Ishikawa (cell line): Measurements from ENCODE around the gene NR2F2.

Source experiments
- CEBPB ChIP-seq: IDR thresholded peaks from 2 replicates; pipeline ENCODE4 v1.6.1; 2012
- CREB1 ChIP-seq: IDR thresholded peaks from 2 replicates; pipeline ENCODE4 v1.6.1; 2012; ENCODE audit warnings: low read depth
- EGR1 ChIP-seq: IDR thresholded peaks from 2 replicates; pipeline ENCODE4 v1.6.1; 2012
- EP300 ChIP-seq: IDR thresholded peaks from 2 replicates; pipeline ENCODE4 v1.6.1; 2012; ENCODE audit warnings: borderline replicate concordance
- FOXM1 ChIP-seq: IDR thresholded peaks from 2 replicates; pipeline ENCODE4 v1.6.1; 2012; ENCODE audit warnings: low read depth, borderline replicate concordance
- MAX ChIP-seq: IDR thresholded peaks from 2 replicates; pipeline ENCODE4 v1.6.1; 2012
- NFIC ChIP-seq: IDR thresholded peaks from 2 replicates; pipeline ENCODE4 v1.6.1; 2012
- RAD21 ChIP-seq: IDR thresholded peaks from 2 replicates; pipeline ENCODE4 v1.6.1; 2012; ENCODE audit warnings: low read depth
- REST ChIP-seq: IDR thresholded peaks from 2 replicates; pipeline ENCODE4 v1.6.1; 2012; ENCODE audit warnings: low read depth, mild to moderate bottlenecking
- TAF1 ChIP-seq: IDR thresholded peaks from 2 replicates; pipeline ENCODE4 v1.6.1; 2012; ENCODE audit warnings: low read depth, mild to moderate bottlenecking
- TCF12 ChIP-seq: IDR thresholded peaks from 2 replicates; pipeline ENCODE4 v1.6.1; 2012; ENCODE audit warnings: low read depth
- TEAD4 ChIP-seq: IDR thresholded peaks from 2 replicates; pipeline ENCODE4 v1.6.1; 2012
- YY1 ChIP-seq: IDR thresholded peaks from 2 replicates; pipeline ENCODE4 v1.6.1; 2012; ENCODE audit warnings: low read depth
- ZBTB7A ChIP-seq: IDR thresholded peaks from 2 replicates; pipeline ENCODE4 v1.6.1; 2012; ENCODE audit warnings: low read depth
- TF ChIP-seq, protein P1 (sequence below): IDR thresholded peaks from 2 replicates; pipeline ENCODE4 v1.6.1; 2012

NR2F2 gene

DNA sequence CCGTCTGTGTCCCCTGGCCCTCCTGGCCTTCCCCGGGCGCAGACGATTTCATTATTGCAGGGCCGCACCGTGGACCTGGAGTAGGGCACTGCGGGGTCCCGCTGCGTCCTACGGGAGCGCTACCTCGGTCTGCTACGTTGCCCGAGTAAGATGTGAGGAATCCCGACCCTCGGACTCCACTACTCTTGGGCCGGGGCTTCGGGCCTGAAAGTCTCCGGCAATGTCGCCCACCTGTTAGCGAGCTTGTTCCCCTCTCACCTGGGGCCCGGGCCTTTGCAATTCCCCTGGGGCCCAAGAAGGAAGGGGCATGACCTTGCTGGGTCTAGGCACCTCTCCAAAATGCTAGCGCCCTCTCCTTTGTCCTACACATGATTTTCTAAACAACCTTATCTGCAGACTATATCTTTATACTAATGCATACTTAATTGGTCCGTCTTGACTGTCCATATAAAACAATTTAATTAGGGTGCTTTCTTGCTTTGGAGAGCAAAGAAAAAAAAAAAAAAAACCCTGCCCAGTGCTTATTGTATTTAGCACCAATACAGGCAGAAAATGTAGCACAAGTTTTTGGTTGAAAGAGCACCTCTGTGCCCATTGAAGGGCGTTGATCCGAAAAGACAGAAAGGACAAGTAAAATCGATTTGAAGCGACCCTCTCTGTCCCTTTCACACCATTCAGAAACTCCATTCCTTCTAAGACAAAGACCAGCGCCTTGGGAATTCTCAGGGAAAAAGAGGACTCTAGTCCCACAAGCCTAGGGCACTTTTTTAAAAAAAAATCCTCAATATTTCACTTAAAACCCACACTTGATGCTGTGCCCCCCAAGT, 7.0 kb upstream of the NR2F2 start:
- TF ChIP-seq REST (no peak), EGR1 (no peak), CEBPB (no peak), TCF12 (no peak), FOXM1 (no peak), YY1 (no peak), EP300 (no peak), CREB1 (no peak)
- TF ChIP-seq, protein P1, sequence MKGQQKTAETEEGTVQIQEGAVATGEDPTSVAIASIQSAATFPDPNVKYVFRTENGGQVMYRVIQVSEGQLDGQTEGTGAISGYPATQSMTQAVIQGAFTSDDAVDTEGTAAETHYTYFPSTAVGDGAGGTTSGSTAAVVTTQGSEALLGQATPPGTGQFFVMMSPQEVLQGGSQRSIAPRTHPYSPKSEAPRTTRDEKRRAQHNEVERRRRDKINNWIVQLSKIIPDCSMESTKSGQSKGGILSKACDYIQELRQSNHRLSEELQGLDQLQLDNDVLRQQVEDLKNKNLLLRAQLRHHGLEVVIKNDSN = no peak

- no peak for TF ChIP-seq FOXM1
- TF ChIP-seq, protein P1 = no peak
- no peak for TF ChIP-seq MAX
- TF ChIP-seq RAD21 = no peak
- TF ChIP-seq YY1 = no peak
- no peak for TF ChIP-seq TCF12
- no peak for TF ChIP-seq REST
- TF ChIP-seq CREB1 = no peak
- no peak for TF ChIP-seq CEBPB
- no peak for TF ChIP-seq EGR1
- no peak for TF ChIP-seq NFIC
- TF ChIP-seq ZBTB7A = no peak
- no peak for TF ChIP-seq TAF1
- no peak for TF ChIP-seq EP300
- TF ChIP-seq TEAD4 = no peak
Measured at GRCh38 chr15:96324192-96324895, 6.2 kb upstream of the NR2F2 start.

GRCh38 chr15:96324940-96325540, 5.5 kb upstream of the NR2F2 start:
- TF ChIP-seq CEBPB (no peak), YY1 (no peak), MAX (no peak)
- TF ChIP-seq, protein P1 = no peak

DNA sequence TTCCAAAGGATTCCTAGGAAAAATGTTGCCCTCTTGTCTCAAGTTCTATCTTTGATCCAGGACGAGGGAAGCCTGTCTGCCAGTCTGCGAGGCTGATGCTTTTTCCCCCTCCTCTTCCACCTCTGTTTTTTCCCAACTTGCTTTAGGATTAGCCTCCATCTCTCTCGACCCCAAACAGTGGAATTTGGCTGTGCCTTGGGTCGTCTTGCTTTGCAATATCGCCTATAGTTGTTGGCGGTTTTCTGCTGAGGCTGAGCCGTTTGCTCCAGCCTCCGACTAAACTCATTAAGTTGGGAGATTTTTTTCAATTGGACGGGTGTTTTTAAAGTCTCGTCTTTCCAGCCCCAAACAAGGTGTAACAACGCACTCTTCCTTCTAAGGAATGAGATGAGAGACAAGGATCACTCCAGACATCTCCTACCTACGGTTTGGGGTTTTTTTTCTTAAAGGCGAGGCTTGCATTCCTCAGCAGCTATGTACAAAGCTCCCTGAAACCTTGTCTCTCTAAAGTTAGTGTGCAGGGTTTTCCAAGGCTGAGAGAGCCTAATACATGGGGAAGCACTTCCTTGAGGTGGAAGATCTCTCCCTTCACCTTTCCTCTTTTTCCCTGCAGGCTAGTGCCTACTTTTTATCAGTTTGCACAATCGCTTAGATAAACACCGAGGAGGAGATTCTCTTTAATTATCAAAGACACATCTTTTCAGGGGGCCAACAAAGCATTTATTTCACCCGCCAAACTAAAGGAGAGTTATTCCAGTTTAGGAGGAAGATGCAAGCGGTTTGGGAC, 4.8 kb upstream of the NR2F2 start:
- TF ChIP-seq YY1 (no peak), EGR1 (no peak), REST (no peak), CEBPB (no peak), TEAD4 (no peak), TCF12 (no peak), CREB1 (no peak), FOXM1 (no peak), NFIC (no peak), RAD21 (no peak), EP300 (no peak), ZBTB7A (no peak), MAX (no peak), TAF1 (no peak)
- TF ChIP-seq, protein P1 = no peak
